ENCODE results near the gene SDR39U1.

The SDR39U1 gene

GRCh38 chr14:24418492-24418873 lies 24.1 kb downstream of the SDR39U1 start:
- DNase-seq = no peak

DNA sequence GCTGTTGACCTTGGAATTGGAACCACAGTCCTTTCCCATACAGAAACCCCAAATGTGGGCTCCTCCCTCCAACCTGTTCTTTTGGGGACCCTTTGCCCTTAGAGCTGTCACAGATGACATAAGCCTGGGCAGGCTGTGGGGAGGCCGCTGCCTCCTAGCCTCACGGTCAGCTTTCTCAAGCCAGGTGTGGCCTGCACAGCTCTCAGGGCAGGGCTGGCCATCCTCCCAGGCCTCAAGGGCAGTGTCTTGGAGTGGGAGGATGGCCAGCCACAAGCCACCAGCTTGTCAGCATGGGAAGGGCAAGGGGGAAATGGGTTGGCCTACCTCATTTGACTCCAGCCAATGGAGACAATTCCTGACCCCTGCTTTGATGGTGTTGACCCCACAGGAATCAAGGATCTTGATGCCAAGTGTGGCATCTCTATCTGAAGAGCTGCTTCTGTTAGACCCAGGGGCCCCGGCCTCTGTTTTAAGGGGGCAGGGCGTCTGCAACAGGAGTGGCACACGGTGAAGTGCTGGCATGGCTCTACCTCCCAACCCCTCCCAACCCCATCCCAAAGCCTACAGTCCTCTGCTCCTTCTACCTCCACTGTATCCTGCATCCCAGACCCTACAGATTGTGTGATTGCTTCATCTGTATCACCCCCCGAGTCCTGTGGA lies 24.6 kb downstream of the SDR39U1 start:
- no peak for DNase-seq
- Mint-ChIP-seq H3K9me3 (no peaks in the 10 kb centered on the region), H3K4me3 (no peak overlapping the region), H3K4me1 (ENCODE audit: low read depth in 2 of 2) (no peaks in the 10 kb centered on the region), H3K27me3 (peaks cover 21 to 41% of the 10 kb centered on the region in 2 donors), H3K27ac (no peak overlapping the region), H3K36me3 (ENCODE audit: insufficient read depth) (no peaks in the 10 kb centered on the region)
- ATAC-seq (replicated peaks) = no peak

More at GRCh38 chr14:24418492-24418873, 24.1 kb downstream of the SDR39U1 start:
- Mint-ChIP-seq H3K9me3 (no peaks in the 10 kb centered on the region), H3K4me3 (no peak overlapping the region), H3K4me1 (ENCODE audit: low read depth in 2 of 2) (no peaks in the 10 kb centered on the region), H3K27me3 (peaks cover 21 to 40% of the 10 kb centered on the region in 2 donors), H3K27ac (no peak overlapping the region), H3K36me3 (ENCODE audit: insufficient read depth) (no peaks in the 10 kb centered on the region)
- ATAC-seq (replicated peaks) = no peak

GRCh38 chr14:24416932-24417619 lies 25.5 kb downstream of the SDR39U1 start:
- H3K27ac Mint-ChIP-seq = no peak overlapping the region
- no peak overlapping the region for H3K4me3 Mint-ChIP-seq
- no peaks in the 10 kb centered on the region for H3K36me3 Mint-ChIP-seq (ENCODE audit: insufficient read depth)
- H3K4me1 Mint-ChIP-seq (ENCODE audit: low read depth in 2 of 2) = no peaks in the 10 kb centered on the region
- H3K27me3 Mint-ChIP-seq = peaks cover 21 to 50% of the 10 kb centered on the region in 2 donors
- no peaks in the 10 kb centered on the region for H3K9me3 Mint-ChIP-seq
- ATAC-seq (replicated peaks) (no peak), DNase-seq (no peak)

GRCh38 chr14:24416254-24416931 lies 26.2 kb downstream of the SDR39U1 start:
- Mint-ChIP-seq H3K27ac (no peak overlapping the region), H3K9me3 (no peaks in the 10 kb centered on the region), H3K36me3 (ENCODE audit: insufficient read depth) (no peaks in the 10 kb centered on the region), H3K27me3 (peaks cover 21 to 51% of the 10 kb centered on the region in 2 donors), H3K4me1 (ENCODE audit: low read depth in 2 of 2) (no peaks in the 10 kb centered on the region), H3K4me3 (no peak overlapping the region)
- DNase-seq (no peak), ATAC-seq (replicated peaks) (no peak)

DNA sequence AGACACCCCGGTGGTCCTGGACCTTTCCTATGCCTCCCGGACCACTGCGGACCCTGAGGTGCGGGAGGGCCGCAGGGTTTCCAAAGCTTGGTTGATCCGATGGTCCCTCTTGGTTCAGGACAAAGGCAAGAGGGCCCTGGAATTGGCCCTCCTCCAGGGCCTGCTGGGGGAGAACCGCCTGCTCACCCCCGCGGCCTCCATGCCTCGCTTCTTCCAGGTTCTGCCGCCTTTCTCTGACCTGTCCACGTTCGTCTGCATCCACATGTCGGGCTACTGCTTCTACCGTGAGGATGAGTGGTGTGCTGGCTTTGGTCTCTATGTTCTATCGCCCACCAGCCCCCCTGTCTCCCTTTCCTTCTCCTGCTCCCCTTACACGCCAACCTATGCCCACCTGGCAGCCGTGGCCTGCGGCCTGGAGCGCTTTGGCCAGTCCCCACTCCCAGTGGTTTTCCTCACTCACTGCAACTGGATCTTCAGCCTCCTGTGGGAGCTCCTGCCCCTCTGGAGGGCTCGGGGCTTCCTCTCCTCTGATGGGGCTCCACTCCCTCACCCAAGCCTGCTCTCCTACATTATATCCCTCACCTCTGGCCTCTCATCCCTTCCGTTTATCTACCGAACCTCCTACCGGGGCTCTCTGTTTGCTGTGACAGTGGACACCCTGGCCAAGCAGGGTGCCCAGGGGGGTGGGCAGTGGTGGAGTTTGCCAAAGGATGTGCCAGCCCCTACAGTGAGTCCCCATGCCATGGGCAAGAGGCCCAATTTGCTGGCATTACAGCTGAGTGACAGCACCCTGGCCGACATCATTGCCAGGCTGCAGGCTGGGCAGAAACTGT lies 26.9 kb downstream of the SDR39U1 start:
- Mint-ChIP-seq H3K27me3 (peaks cover 21 to 51% of the 10 kb centered on the region in 2 donors), H3K36me3 (ENCODE audit: insufficient read depth) (no peaks in the 10 kb centered on the region), H3K4me1 (ENCODE audit: low read depth in 2 of 2) (no peaks in the 10 kb centered on the region), H3K4me3 (no peak overlapping the region), H3K9me3 (no peaks in the 10 kb centered on the region), H3K27ac (no peak overlapping the region)
- no peak for ATAC-seq (replicated peaks)
- DNase-seq = no peak

- peaks cover 21 to 51% of the 10 kb centered on the region in 2 donors for H3K27me3 Mint-ChIP-seq
- no peaks in the 10 kb centered on the region for H3K4me1 Mint-ChIP-seq (ENCODE audit: low read depth in 2 of 2)
- DNase-seq = no peak
- H3K27ac Mint-ChIP-seq = no peak overlapping the region
- no peak overlapping the region for H3K4me3 Mint-ChIP-seq
- no peaks in the 10 kb centered on the region for H3K9me3 Mint-ChIP-seq
- no peaks in the 10 kb centered on the region for H3K36me3 Mint-ChIP-seq (ENCODE audit: insufficient read depth)
- ATAC-seq (replicated peaks) = no peak
These were observed 27.7 kb downstream of the SDR39U1 start for GRCh38 chr14:24414732-24415420.

DNA sequence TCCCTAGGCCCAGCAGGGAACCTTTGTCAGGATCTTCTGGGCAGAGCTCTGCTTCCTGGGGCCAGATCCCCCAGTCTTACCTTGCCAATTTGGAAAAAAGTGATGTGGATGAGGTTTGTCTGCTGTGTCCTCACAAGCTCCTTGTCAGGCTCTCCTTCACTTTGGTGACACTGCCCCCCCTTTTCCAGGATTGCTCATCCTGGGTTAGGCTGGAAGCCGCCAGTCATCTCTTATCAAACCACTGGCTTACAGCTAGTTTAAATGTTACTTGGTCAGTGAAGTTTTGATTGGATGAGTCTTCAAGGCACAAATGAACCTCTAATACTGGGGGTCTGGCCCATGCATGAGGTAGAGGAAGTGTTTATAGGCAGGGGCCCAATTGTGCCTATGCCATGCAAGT lies 28.5 kb downstream of the SDR39U1 start:
- Mint-ChIP-seq H3K4me1 (ENCODE audit: low read depth in 2 of 2) (no peaks in the 10 kb centered on the region), H3K4me3 (no peak overlapping the region), H3K27me3 (peaks cover 16 to 44% of the 10 kb centered on the region in 2 donors), H3K27ac (no peak overlapping the region), H3K9me3 (no peaks in the 10 kb centered on the region), H3K36me3 (ENCODE audit: insufficient read depth) (no peaks in the 10 kb centered on the region)
- no peak for DNase-seq
- no peak for ATAC-seq (replicated peaks)

GRCh38 chr14:24411443-24412389 lies 30.9 kb downstream of the SDR39U1 start:
- peak overlapping the region in 1 of 2 donors; percentile 42 for H3K27ac Mint-ChIP-seq
- peaks cover 9 to 43% of the 10 kb centered on the region in 2 donors for H3K27me3 Mint-ChIP-seq
- peak; percentile 56 for ATAC-seq (replicated peaks)
- peak in 1 of 3 experiments; percentile 16 for DNase-seq
- H3K9me3 Mint-ChIP-seq = no peaks in the 10 kb centered on the region
- no peak overlapping the region for H3K4me3 Mint-ChIP-seq
- H3K36me3 Mint-ChIP-seq (ENCODE audit: insufficient read depth) = no peaks in the 10 kb centered on the region
- no peaks in the 10 kb centered on the region for H3K4me1 Mint-ChIP-seq (ENCODE audit: low read depth in 2 of 2)

DNA sequence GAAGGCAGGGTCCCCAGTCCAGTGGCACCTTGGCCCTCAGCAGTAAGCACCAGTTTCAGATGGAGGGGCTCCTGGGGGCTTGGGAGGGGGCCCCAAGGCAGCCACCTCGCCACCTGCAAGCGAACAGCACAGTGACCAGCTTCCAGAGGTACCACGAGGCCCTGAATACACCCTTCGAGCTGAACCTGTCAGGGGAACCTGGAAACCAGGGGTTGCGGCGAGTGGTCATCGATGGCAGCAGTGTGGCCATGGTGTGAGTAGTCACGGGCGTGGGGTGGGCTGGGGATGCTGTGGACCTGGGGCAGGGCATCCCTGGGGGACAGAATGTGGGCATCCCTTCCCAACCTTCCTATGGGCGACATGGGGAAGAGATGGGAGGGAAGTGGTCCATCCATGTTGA lies 32.6 kb downstream of the SDR39U1 start:
- Mint-ChIP-seq H3K27ac (no peak overlapping the region), H3K4me3 (no peak overlapping the region), H3K27me3 (peaks cover 8 to 47% of the 10 kb centered on the region in 2 donors), H3K4me1 (ENCODE audit: low read depth in 2 of 2) (no peaks in the 10 kb centered on the region), H3K36me3 (ENCODE audit: insufficient read depth) (no peaks in the 10 kb centered on the region), H3K9me3 (no peaks in the 10 kb centered on the region)
- no peak for DNase-seq
- no peak for ATAC-seq (replicated peaks)

DNA sequence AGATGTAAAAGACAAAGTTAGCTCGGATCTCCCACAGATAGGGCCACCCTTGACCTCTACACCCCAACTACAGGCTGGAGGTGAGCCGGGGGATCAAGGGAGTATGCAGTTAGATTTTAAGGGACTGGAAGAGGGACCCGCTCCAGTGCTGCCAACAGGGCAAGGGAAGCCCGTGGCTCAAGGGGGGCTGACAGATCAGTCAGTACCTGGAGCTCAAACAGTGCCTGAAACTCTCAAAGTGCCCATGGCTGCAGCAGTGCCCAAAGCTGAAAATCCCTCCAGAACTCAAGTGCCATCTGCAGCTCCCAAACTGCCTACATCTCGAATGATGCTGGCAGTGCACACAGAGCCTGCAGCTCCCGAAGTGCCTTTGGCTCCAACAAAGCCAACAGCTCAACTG lies 33.4 kb downstream of the SDR39U1 start:
- Mint-ChIP-seq H3K4me3 (no peak overlapping the region), H3K9me3 (no peaks in the 10 kb centered on the region), H3K36me3 (ENCODE audit: insufficient read depth) (no peaks in the 10 kb centered on the region), H3K27me3 (peaks cover 15 to 49% of the 10 kb centered on the region in 2 donors), H3K27ac (no peak overlapping the region), H3K4me1 (ENCODE audit: low read depth in 2 of 2) (no peaks in the 10 kb centered on the region)
- DNase-seq = no peak
- no peak for ATAC-seq (replicated peaks)

GRCh38 chr14:24408764-24409163 lies 33.8 kb downstream of the SDR39U1 start:
- peaks cover 19 to 53% of the 10 kb centered on the region in 2 donors for H3K27me3 Mint-ChIP-seq
- no peaks in the 10 kb centered on the region for H3K9me3 Mint-ChIP-seq
- H3K27ac Mint-ChIP-seq = no peak overlapping the region
- ATAC-seq (replicated peaks) (no peak), DNase-seq (no peak)
- no peak overlapping the region for H3K4me3 Mint-ChIP-seq
- H3K4me1 Mint-ChIP-seq (ENCODE audit: low read depth in 2 of 2) = no peaks in the 10 kb centered on the region
- H3K36me3 Mint-ChIP-seq (ENCODE audit: insufficient read depth) = no peaks in the 10 kb centered on the region

All from effector memory CD8-positive, alpha-beta T cell (primary cell).